ENCODE data around the gene HSPG2.

The HSPG2 gene

GRCh38 chr1:21881250-21881649 is 55.9 kb downstream of the HSPG2 start:
- DNase-seq, result no peak
- no peaks in the 10 kb centered on the region for H3K9me3 Mint-ChIP-seq
- no peaks in the 10 kb centered on the region for H3K4me1 Mint-ChIP-seq (ENCODE audit: low read depth)
- no peak overlapping the region for H3K27ac Mint-ChIP-seq
- no peaks in the 10 kb centered on the region for H3K36me3 Mint-ChIP-seq (ENCODE audit: low read depth)
- H3K27me3 Mint-ChIP-seq, result no peaks in the 10 kb centered on the region
- no peak overlapping the region for H3K4me3 Mint-ChIP-seq

- Mint-ChIP-seq H3K27ac (no peak overlapping the region), H3K4me3 (no peak overlapping the region), H3K4me1 (ENCODE audit: low read depth) (no peaks in the 10 kb centered on the region), H3K36me3 (ENCODE audit: low read depth) (no peaks in the 10 kb centered on the region), H3K9me3 (no peaks in the 10 kb centered on the region), H3K27me3 (no peaks in the 10 kb centered on the region)
- DNase-seq, result no peak
Measured at GRCh38 chr1:21880619-21880970, 56.5 kb downstream of the HSPG2 start.

GRCh38 chr1:21879928-21880618 is 57.0 kb downstream of the HSPG2 start:
- no peaks in the 10 kb centered on the region for H3K9me3 Mint-ChIP-seq
- no peak overlapping the region for H3K27ac Mint-ChIP-seq
- H3K4me3 Mint-ChIP-seq, result no peak overlapping the region
- H3K27me3 Mint-ChIP-seq, result no peaks in the 10 kb centered on the region
- H3K4me1 Mint-ChIP-seq (ENCODE audit: low read depth), result no peaks in the 10 kb centered on the region
- no peak for DNase-seq
- no peaks in the 10 kb centered on the region for H3K36me3 Mint-ChIP-seq (ENCODE audit: low read depth)

- Mint-ChIP-seq H3K9me3 (no peaks in the 10 kb centered on the region), H3K36me3 (ENCODE audit: low read depth) (no peaks in the 10 kb centered on the region), H3K4me1 (ENCODE audit: low read depth) (no peaks in the 10 kb centered on the region), H3K4me3 (no peak overlapping the region), H3K27ac (no peak overlapping the region), H3K27me3 (no peaks in the 10 kb centered on the region)
- no peak for DNase-seq
Measured at GRCh38 chr1:21878840-21879478, 58.2 kb downstream of the HSPG2 start.

GRCh38 chr1:21878009-21878773 is 58.9 kb downstream of the HSPG2 start:
- no peaks in the 10 kb centered on the region for H3K9me3 Mint-ChIP-seq
- no peak overlapping the region for H3K4me3 Mint-ChIP-seq
- H3K4me1 Mint-ChIP-seq (ENCODE audit: low read depth), result no peaks in the 10 kb centered on the region
- H3K27ac Mint-ChIP-seq, result no peak overlapping the region
- no peaks in the 10 kb centered on the region for H3K36me3 Mint-ChIP-seq (ENCODE audit: low read depth)
- no peak for DNase-seq
- no peaks in the 10 kb centered on the region for H3K27me3 Mint-ChIP-seq

- Mint-ChIP-seq H3K4me3 (no peak overlapping the region), H3K36me3 (ENCODE audit: low read depth) (no peaks in the 10 kb centered on the region), H3K27me3 (no peaks in the 10 kb centered on the region), H3K4me1 (ENCODE audit: low read depth) (no peaks in the 10 kb centered on the region), H3K9me3 (no peaks in the 10 kb centered on the region), H3K27ac (no peak overlapping the region)
- no peak for DNase-seq
Measured at GRCh38 chr1:21876267-21876666, 60.8 kb downstream of the HSPG2 start.

GRCh38 chr1:21875621-21876063 is 61.5 kb downstream of the HSPG2 start:
- no peaks in the 10 kb centered on the region for H3K4me1 Mint-ChIP-seq (ENCODE audit: low read depth)
- H3K27me3 Mint-ChIP-seq, result no peaks in the 10 kb centered on the region
- no peak overlapping the region for H3K27ac Mint-ChIP-seq
- H3K36me3 Mint-ChIP-seq (ENCODE audit: low read depth), result no peaks in the 10 kb centered on the region
- no peak for DNase-seq
- H3K9me3 Mint-ChIP-seq, result no peaks in the 10 kb centered on the region
- no peak overlapping the region for H3K4me3 Mint-ChIP-seq

- no peaks in the 10 kb centered on the region for H3K27me3 Mint-ChIP-seq
- no peak overlapping the region for H3K4me3 Mint-ChIP-seq
- no peak for DNase-seq
- H3K4me1 Mint-ChIP-seq (ENCODE audit: low read depth), result no peaks in the 10 kb centered on the region
- H3K9me3 Mint-ChIP-seq, result no peaks in the 10 kb centered on the region
- no peak overlapping the region for H3K27ac Mint-ChIP-seq
- no peaks in the 10 kb centered on the region for H3K36me3 Mint-ChIP-seq (ENCODE audit: low read depth)
Measured at GRCh38 chr1:21874778-21875547, 62.1 kb downstream of the HSPG2 start.

- Mint-ChIP-seq H3K9me3 (no peaks in the 10 kb centered on the region), H3K27ac (no peak overlapping the region), H3K36me3 (ENCODE audit: low read depth) (no peaks in the 10 kb centered on the region), H3K27me3 (no peaks in the 10 kb centered on the region), H3K4me1 (ENCODE audit: low read depth) (no peaks in the 10 kb centered on the region), H3K4me3 (no peak overlapping the region)
- no peak for DNase-seq
Measured at GRCh38 chr1:21874328-21874727, 62.8 kb downstream of the HSPG2 start.

- Mint-ChIP-seq H3K27ac (no peak overlapping the region), H3K4me3 (no peak overlapping the region), H3K27me3 (no peaks in the 10 kb centered on the region), H3K9me3 (no peaks in the 10 kb centered on the region), H3K36me3 (ENCODE audit: low read depth) (no peaks in the 10 kb centered on the region), H3K4me1 (ENCODE audit: low read depth) (no peaks in the 10 kb centered on the region)
- DNase-seq, result no peak
Measured at GRCh38 chr1:21873761-21874160, 63.3 kb downstream of the HSPG2 start.

GRCh38 chr1:21873174-21873573 is 63.9 kb downstream of the HSPG2 start:
- Mint-ChIP-seq H3K27me3 (no peaks in the 10 kb centered on the region), H3K9me3 (no peaks in the 10 kb centered on the region), H3K4me3 (no peak overlapping the region), H3K36me3 (ENCODE audit: low read depth) (no peaks in the 10 kb centered on the region), H3K27ac (no peak overlapping the region), H3K4me1 (ENCODE audit: low read depth) (no peaks in the 10 kb centered on the region)
- DNase-seq, result no peak

- Mint-ChIP-seq H3K27ac (no peak overlapping the region), H3K36me3 (ENCODE audit: low read depth) (no peaks in the 10 kb centered on the region), H3K4me3 (no peak overlapping the region), H3K4me1 (ENCODE audit: low read depth) (no peaks in the 10 kb centered on the region), H3K27me3 (no peaks in the 10 kb centered on the region), H3K9me3 (no peaks in the 10 kb centered on the region)
- no peak for DNase-seq
Measured at GRCh38 chr1:21872445-21873079, 64.5 kb downstream of the HSPG2 start.

GRCh38 chr1:21871943-21872342 is 65.2 kb downstream of the HSPG2 start:
- H3K27me3 Mint-ChIP-seq, result no peaks in the 10 kb centered on the region
- H3K9me3 Mint-ChIP-seq, result no peaks in the 10 kb centered on the region
- H3K4me3 Mint-ChIP-seq, result no peak overlapping the region
- H3K36me3 Mint-ChIP-seq (ENCODE audit: low read depth), result no peaks in the 10 kb centered on the region
- H3K4me1 Mint-ChIP-seq (ENCODE audit: low read depth), result no peaks in the 10 kb centered on the region
- DNase-seq, result no peak
- H3K27ac Mint-ChIP-seq, result no peak overlapping the region

- Mint-ChIP-seq H3K4me1 (ENCODE audit: low read depth) (no peaks in the 10 kb centered on the region), H3K27me3 (no peaks in the 10 kb centered on the region), H3K27ac (no peak overlapping the region), H3K36me3 (ENCODE audit: low read depth) (no peaks in the 10 kb centered on the region), H3K9me3 (no peaks in the 10 kb centered on the region), H3K4me3 (no peak overlapping the region)
- DNase-seq, result no peak
Measured at GRCh38 chr1:21870611-21871010, 66.5 kb downstream of the HSPG2 start.

Data from activated T-cell treated with anti-CD3 and anti-CD28 coated beads, Interleukin-2, amount 50 U/mL, for 24 hours (primary cell).